Peyer's patch (tissue), 4 donors: Measurements from ENCODE around the gene ZNF26.

Experiments
- CTCF ChIP-seq, 6 experiments: fragments of 450-650 bp in 4 of 6; fragments of 200-600 bp in 2 of 6; sonication (generic) in 1 of 6; IDR thresholded peaks; one replicate each; pipeline ENCODE4 v1.5.1; 2017 to 2019; ENCODE audit warnings: antibody characterized with exemption in 6 of 6, mild to moderate bottlenecking in 3 of 6, moderate library complexity in 1 of 6
- POLR2A ChIP-seq, 2 donors: fragments of 450-650 bp; IDR thresholded peaks; one replicate each; pipeline ENCODE4 v1.5.1; 2017; ENCODE audit warnings: antibody characterized with exemption in 2 of 2, mild to moderate bottlenecking in 2 of 2, moderate library complexity in 2 of 2

- TF ChIP-seq POLR2A (IDR thresholded peaks at IDR 0.05) (no peak), CTCF (IDR thresholded peaks at IDR 0.05) (no peak)
Measured at GRCh38 chr12:133046698-133047097, 60.5 kb downstream of the ZNF26 start.
